ENCODE measurements around the gene MYH10.

Gene MYH10

DNA sequence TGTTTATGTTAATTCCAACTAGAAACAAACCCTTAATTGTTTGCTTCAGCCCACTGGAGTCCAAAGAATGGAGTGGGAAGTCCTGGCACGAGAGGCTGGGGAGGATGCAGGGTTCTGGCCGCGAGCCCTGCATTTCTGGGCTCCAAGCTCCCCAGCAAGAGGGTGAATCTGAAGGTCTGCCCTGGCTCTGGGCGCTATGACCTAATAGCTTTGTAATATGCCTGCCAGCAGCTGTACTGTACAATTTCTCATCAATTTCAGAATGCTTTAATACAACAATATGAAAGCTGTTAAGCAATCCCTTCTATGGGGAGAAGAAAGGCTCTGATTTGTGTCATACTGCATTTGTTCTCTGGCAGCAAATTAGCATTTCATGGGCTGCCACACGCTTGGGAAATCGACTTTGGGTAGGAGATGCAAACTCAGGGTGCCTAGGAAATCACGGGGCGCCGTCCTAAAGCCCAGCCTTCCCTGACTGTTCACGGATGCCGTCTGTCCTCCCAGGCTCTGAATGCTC lies 151.0 kb downstream of the MYH10 start:
- Histone ChIP-seq H3K4me3 (no peak overlapping the region), H3K27ac (no peak overlapping the region), H3K27me3 (no peaks in the 10 kb centered on the region), H3K9ac (no peak overlapping the region), H3K9me3 (replicated peaks in 1 of 11) (peaks cover 3 to 17% (median 6%) of the 10 kb centered on the region in 11 experiments; a peak in 21 of 22 replicates), H3K4me2 (no peak overlapping the region), H3K4me1 (no peaks in the 10 kb centered on the region), H4K20me1 (peaks cover 0 to 77% (median 30%) of the 10 kb centered on the region in 11 experiments; a peak in 14 of 22 replicates), H3K36me3 (peaks cover 97 to 100% (median 100%) of the 10 kb centered on the region in 11 experiments)
- TF ChIP-seq Cebpa-rat (IDR thresholded peaks at IDR 0.05): no peak

GRCh38 chr17:8477715-8478441 lies 152.6 kb downstream of the MYH10 start:
- no peak for TF ChIP-seq Cebpa-rat (IDR thresholded peaks at IDR 0.05)
- no peaks in the 10 kb centered on the region for H3K27me3 ChIP-seq
- no peaks in the 10 kb centered on the region for H3K4me1 ChIP-seq
- peaks cover 0 to 93% (median 30%) of the 10 kb centered on the region in 11 experiments; a peak in 18 of 22 replicates for H4K20me1 ChIP-seq
- H3K4me3 ChIP-seq: no peak overlapping the region
- no peak overlapping the region for H3K27ac ChIP-seq
- no peak overlapping the region for H3K9ac ChIP-seq
- H3K36me3 ChIP-seq: peaks cover 97 to 100% (median 100%) of the 10 kb centered on the region in 11 experiments
- H3K4me2 ChIP-seq: no peak overlapping the region
- 0 out of 22 replicates have a peak, but pooled peaks cover 0 to under 1% (median 0%) of the 10 kb centered on the region in 11 experiments for H3K9me3 ChIP-seq (replicated peaks in 1 of 11)

- Histone ChIP-seq H3K9me3 (replicated peaks in 1 of 11) (no peaks in the 10 kb centered on the region), H3K4me2 (no peak overlapping the region), H3K27ac (no peak overlapping the region), H3K4me1 (no peaks in the 10 kb centered on the region), H4K20me1 (peaks cover 0 to 95% (median 31%) of the 10 kb centered on the region in 11 experiments; a peak in 19 of 22 replicates), H3K4me3 (no peak overlapping the region), H3K27me3 (no peaks in the 10 kb centered on the region), H3K36me3 (peaks cover 96 to 100% (median 100%) of the 10 kb centered on the region in 11 experiments), H3K9ac (no peak overlapping the region)
- no peak for TF ChIP-seq Cebpa-rat (IDR thresholded peaks at IDR 0.05)
Measured at GRCh38 chr17:8477171-8477570, 153.4 kb downstream of the MYH10 start.

GRCh38 chr17:8476741-8477140 lies 153.8 kb downstream of the MYH10 start:
- Histone ChIP-seq H3K9me3 (replicated peaks in 1 of 11) (no peaks in the 10 kb centered on the region), H3K4me1 (no peaks in the 10 kb centered on the region), H4K20me1 (peaks cover 4 to 96% (median 33%) of the 10 kb centered on the region in 11 experiments; a peak in 19 of 22 replicates), H3K27ac (no peak overlapping the region), H3K9ac (no peak overlapping the region), H3K4me2 (no peak overlapping the region), H3K36me3 (peaks cover 96 to 100% (median 100%) of the 10 kb centered on the region in 11 experiments), H3K27me3 (no peaks in the 10 kb centered on the region), H3K4me3 (no peak overlapping the region)
- no peak for TF ChIP-seq Cebpa-rat (IDR thresholded peaks at IDR 0.05)

- Histone ChIP-seq H3K4me3 (no peak overlapping the region), H3K27ac (no peak overlapping the region), H3K36me3 (peaks cover 97 to 100% (median 100%) of the 10 kb centered on the region in 11 experiments), H3K9ac (no peak overlapping the region), H3K4me1 (no peaks in the 10 kb centered on the region), H3K4me2 (no peak overlapping the region), H3K9me3 (replicated peaks in 1 of 11) (no peaks in the 10 kb centered on the region), H4K20me1 (peaks cover 14 to 96% (median 41%) of the 10 kb centered on the region in 11 experiments; a peak in 21 of 22 replicates), H3K27me3 (no peaks in the 10 kb centered on the region)
- TF ChIP-seq Cebpa-rat (IDR thresholded peaks at IDR 0.05): no peak
Measured at GRCh38 chr17:8475781-8476180, 154.7 kb downstream of the MYH10 start.

DNA sequence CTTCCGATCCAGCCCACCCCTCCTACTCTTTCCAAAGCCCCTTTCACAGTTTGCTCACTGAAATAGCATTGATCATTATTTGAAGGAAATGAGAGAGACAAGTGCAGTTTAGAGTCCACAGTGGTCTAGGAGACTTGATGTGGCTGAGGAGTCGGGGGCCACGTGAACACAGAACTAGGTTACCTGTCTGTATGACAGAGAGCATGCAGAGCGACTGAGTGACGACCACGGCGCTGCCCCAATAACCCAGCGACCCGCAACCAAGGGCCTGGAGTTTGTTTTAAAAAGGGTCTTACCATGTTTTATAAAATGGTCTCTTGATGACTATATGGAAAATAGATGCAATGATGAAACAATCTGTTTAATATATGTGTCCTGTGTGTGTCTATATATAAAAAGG lies 155.3 kb downstream of the MYH10 start:
- no peaks in the 10 kb centered on the region for H3K27me3 ChIP-seq
- TF ChIP-seq Cebpa-rat (IDR thresholded peaks at IDR 0.05): no peak
- H3K36me3 ChIP-seq: peaks cover 97 to 100% (median 100%) of the 10 kb centered on the region in 11 experiments
- H3K27ac ChIP-seq: no peak overlapping the region
- H3K4me1 ChIP-seq: peaks cover 0 to 3% (median 0%) of the 10 kb centered on the region in 10 experiments; a peak in 2 of 20 replicates
- no peaks in the 10 kb centered on the region for H3K9me3 ChIP-seq (replicated peaks in 1 of 11)
- H4K20me1 ChIP-seq: peaks cover 19 to 96% (median 46%) of the 10 kb centered on the region in 11 experiments; a peak in 21 of 22 replicates
- H3K4me3 ChIP-seq: no peak overlapping the region
- H3K4me2 ChIP-seq: no peak overlapping the region
- no peak overlapping the region for H3K9ac ChIP-seq

- Histone ChIP-seq H3K4me3 (no peak overlapping the region), H4K20me1 (peaks cover 23 to 96% (median 50%) of the 10 kb centered on the region in 11 experiments; a peak in 21 of 22 replicates), H3K27ac (no peak overlapping the region), H3K9ac (no peak overlapping the region), H3K36me3 (peaks cover 97 to 100% (median 100%) of the 10 kb centered on the region in 11 experiments), H3K4me1 (peaks cover 0 to 7% (median 0%) of the 10 kb centered on the region in 10 experiments; a peak in 4 of 20 replicates), H3K4me2 (no peak overlapping the region), H3K9me3 (replicated peaks in 1 of 11) (no peaks in the 10 kb centered on the region), H3K27me3 (no peaks in the 10 kb centered on the region)
- no peak for TF ChIP-seq Cebpa-rat (IDR thresholded peaks at IDR 0.05)
Measured at GRCh38 chr17:8474826-8475225, 155.7 kb downstream of the MYH10 start.

- Histone ChIP-seq H3K27ac (no peak overlapping the region), H3K9ac (no peak overlapping the region), H4K20me1 (peaks cover 33 to 100% (median 62%) of the 10 kb centered on the region in 11 experiments; a peak in 21 of 22 replicates), H3K4me2 (no peak overlapping the region), H3K4me3 (no peak overlapping the region), H3K36me3 (peaks cover 87 to 100% (median 94%) of the 10 kb centered on the region in 11 experiments), H3K9me3 (replicated peaks in 1 of 11) (no peaks in the 10 kb centered on the region), H3K4me1 (peaks cover 0 to 19% (median 9%) of the 10 kb centered on the region in 10 experiments; a peak in 13 of 20 replicates), H3K27me3 (no peaks in the 10 kb centered on the region)
- no peak for TF ChIP-seq Cebpa-rat (IDR thresholded peaks at IDR 0.05)
Measured at GRCh38 chr17:8473451-8474192, 156.9 kb downstream of the MYH10 start.

GRCh38 chr17:8472663-8473062 lies 157.9 kb downstream of the MYH10 start:
- Histone ChIP-seq H3K9me3 (replicated peaks in 1 of 11) (no peaks in the 10 kb centered on the region), H3K4me3 (no peak overlapping the region), H3K4me1 (peaks cover 0 to 25% (median 15%) of the 10 kb centered on the region in 10 experiments; a peak in 14 of 20 replicates), H3K4me2 (no peak overlapping the region), H3K27ac (no peak overlapping the region), H4K20me1 (peaks cover 42 to 100% (median 72%) of the 10 kb centered on the region in 11 experiments; a peak in 21 of 22 replicates), H3K9ac (no peak overlapping the region), H3K27me3 (no peaks in the 10 kb centered on the region), H3K36me3 (peaks cover 85 to 100% (median 94%) of the 10 kb centered on the region in 11 experiments)
- TF ChIP-seq Cebpa-rat (IDR thresholded peaks at IDR 0.05): no peak

Data from BLaER1 treated with 17β-estradiol and CSF1 and Interleukin-3, amounts not matched to agents 10 nM and 100 nM (cell line).